A549 treated with Mapracorat at 1 μM for 4 hours (cell line): Measurements from ENCODE around the gene ADD2. TPM values are rescaled to one million over a fixed set of nuclear protein-coding genes. Genes with fewer than 3 reads are reported as not detected.

Experiments used
- total RNA-seq: library from RNA; stranded (reverse); fragments of 200-300 nt; extraction: Qiagen RNA extraction; gene quantifications from 5 replicates; pipeline ENCODE4 v1.2.3, GENCODE V29; 2022

Gene ADD2
- 21.3 to 27.6 TPM (median 27.3 TPM) in 5 replicates for total RNA-seq

DNA sequence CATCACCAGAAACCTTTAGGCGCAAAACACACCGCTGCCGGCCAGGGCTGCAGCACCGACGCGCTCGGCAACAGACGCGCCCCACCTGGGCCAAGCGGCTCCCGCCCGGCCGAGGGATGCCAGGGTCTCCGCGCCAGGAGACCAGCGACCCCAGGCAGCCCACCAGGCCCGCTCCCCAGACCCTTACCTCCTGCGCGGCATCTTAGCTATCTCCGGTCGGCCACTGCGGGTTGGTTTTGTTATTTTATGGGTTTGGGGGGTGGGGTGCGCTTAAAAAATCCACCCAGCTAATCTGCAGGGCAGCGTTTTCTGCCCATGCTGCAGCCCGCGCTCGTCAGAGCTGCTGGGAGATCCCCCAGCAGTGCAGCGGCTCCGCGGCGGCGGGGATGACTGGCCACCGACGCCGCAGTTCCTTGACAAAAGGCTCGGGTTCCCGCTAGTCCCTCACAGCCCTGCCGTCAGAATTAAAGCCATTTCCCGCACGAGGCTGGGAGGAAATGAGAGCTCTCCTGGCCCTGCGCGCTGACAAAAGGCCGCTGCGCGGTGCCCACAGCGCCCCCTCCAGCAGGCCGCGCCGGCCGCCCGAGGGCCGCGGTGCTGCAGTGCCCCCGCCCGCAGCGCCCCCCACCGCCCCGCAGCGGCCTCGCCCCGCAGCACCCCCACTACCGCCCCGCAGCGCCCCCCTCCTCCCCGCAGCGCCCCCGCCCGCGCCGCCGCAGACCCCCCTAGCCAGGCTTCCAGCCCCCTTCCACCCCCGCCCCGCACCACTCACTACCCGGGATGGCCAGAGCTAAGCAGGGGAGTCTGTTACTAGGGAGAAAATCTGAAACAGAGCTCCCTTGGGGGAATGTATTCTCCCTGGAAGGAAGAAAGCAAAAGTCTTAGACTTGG, at the start of gene ADD2:
Gene ADD2, minus strand, starts transcription at position 502 of the 891 bp plus-strand sequence. CDS start 61,792 bp downstream, outside the sequence.

DNA sequence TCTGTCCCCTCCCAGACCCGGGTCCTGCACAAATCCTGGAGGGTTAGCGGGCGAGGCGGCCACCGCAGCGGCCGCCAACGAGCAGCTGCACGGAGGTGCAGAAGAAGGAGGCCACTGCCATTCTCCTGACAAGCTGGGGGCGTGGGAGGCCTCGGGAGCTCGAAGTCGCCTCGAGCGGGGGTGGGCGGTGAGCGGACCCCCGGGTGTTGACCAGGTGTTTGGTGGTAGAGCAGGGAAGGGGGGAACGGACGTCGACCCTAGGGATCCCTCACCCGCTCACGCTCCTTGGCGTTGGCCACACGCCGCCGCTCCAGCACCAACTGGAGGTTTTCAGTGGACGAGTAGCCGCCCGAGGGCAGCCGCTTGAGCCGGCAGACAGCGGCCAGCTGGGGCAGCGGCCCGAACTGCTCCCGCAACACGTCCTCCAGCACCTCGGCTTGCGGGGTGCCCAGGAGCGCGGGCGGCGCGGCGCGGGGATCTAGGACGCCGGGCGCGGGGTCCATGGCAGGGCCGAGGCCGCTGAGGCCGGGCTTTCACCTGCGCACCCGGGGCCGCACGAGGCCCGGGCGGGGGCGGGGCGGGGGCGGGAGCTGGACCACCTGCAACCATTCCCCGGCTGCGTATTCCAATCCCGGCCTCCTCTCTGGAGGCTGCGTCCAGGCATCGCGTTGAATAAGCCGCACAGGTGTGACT, 22.3 kb upstream of the ADD2 start, which contains the start of gene FIGLA:
Gene FIGLA, minus strand, starts transcription at position 508 of the 693 bp plus-strand sequence. Its CDS starts 5 bp downstream, at position 503.

Other genes starting within 250 kb of the ADD2 start
- 4.7 to 5.5 TPM (median 4.9 TPM) in 5 replicates for gene TGFA, start 214.4 kb downstream of the ADD2 start, total RNA-seq
- not detected in 5 replicates for gene FIGLA, start 22.4 kb upstream of the ADD2 start, total RNA-seq
- gene CLEC4F, start 52.4 kb upstream of the ADD2 start, total RNA-seq: not detected in 5 replicates
- not detected in 5 replicates for gene CD207, start 67.6 kb upstream of the ADD2 start, total RNA-seq
- gene VAX2, start 132.4 kb upstream of the ADD2 start, total RNA-seq: 3.4 to 5.6 TPM (median 4.4 TPM) in 5 replicates
- 2.0 to 2.7 TPM (median 2.2 TPM) in 5 replicates for gene ATP6V1B1, start 167.7 kb upstream of the ADD2 start, total RNA-seq
- 0.11 to 0.30 TPM (median 0.16 TPM) in 3 of 5 replicates, not detected in the others for gene ANKRD53, start 210.4 kb upstream of the ADD2 start, total RNA-seq
- 75.0 to 81.6 TPM (median 80.7 TPM) in 5 replicates for gene TEX261, start 226.7 kb upstream of the ADD2 start, total RNA-seq